K562 (cell line): ENCODE measurements around the gene KLK10. TPM values are rescaled to one million over a fixed set of nuclear protein-coding genes. Genes with fewer than 3 reads are reported as not detected.
"Not testable (repeated sequence)": the region's sequence is repeated elsewhere in the genome, so short reads cannot be mapped to it uniquely, and the experiment has no call there.

Experiments used
- ATAC-seq: fragments of 200-7000 bp; cut with Tn5 transposase; 3 replicates; pipeline ENCODE4 v1.9.1; 2020; ENCODE audit warnings: moderate library complexity
- BruUV-seq: library from RNA; stranded (reverse); fragments of 400-500 nt; replicated peaks from 2 replicates; lab custom pipeline; 2021; lab: Mats Ljungman, UMichigan
- CTCF ChIA-PET: fragments of 300-600 bp; formaldehyde crosslinking; extraction: SDS; loops from one replicate; lab custom pipeline; 2021; ENCODE audit warnings: low intra/inter-chr PET ratio; lab: Yijun Ruan, JAX
- POLR2A ChIA-PET: fragments of 300-600, 350-650 bp; sonication (Branson Sonifier 250); formaldehyde crosslinking; extraction: SDS; loops from one replicate; lab custom pipeline; 2021; ENCODE audit warnings: antibody characterized with exemption, inconsistent platforms; lab: Yijun Ruan, JAX
- DNase-seq, 4 experiments: peaks; one replicate each; pipeline versions ENCODE4 v3.0.0 to v3.0.0-alpha.2; 2011 to 2018; ENCODE audit warnings: low spot score in 3 of 4, mixed read lengths in 3 of 4; ENCODE audit errors: extremely low read depth in 1 of 4
- FAIRE-seq: peaks from 2 replicates; lab custom pipeline; 2011; peaks lifted over from hg19 to GRCh38; lab: Jason Lieb, UNC
- H2AFZ ChIP-seq: 2 replicates; pipeline ENCODE4 v1.6.0; 2011; ENCODE audit warnings: low read depth, low read length, control low read depth, inconsistent platforms
- H3K27ac ChIP-seq: fragments of 200-600 bp; 3 replicates; pipeline ENCODE4 v1.8.0; 2011; ENCODE audit warnings: low read depth, mild to moderate bottlenecking, control low read depth, inconsistent platforms, low read length, moderate library complexity, mixed read lengths; ENCODE audit errors: extremely low read depth
- H3K27me3 ChIP-seq, 2 experiments: fragments of 300-600 bp in 1 of 2; 2 replicates in 1 of 2; 3 replicates in 1 of 2; pipeline versions ENCODE4 v1.6.0 to v1.8.0; 2011; ENCODE audit warnings: inconsistent platforms in 2 of 2, low read length in 2 of 2, mild to moderate bottlenecking in 1 of 2, mixed read lengths in 1 of 2, moderate library complexity in 1 of 2; ENCODE audit not compliant: control insufficient read depth in 2 of 2, insufficient read depth in 2 of 2
- H3K36me3 ChIP-seq: fragments of 300-600 bp; 3 replicates; pipeline ENCODE4 v1.8.0; 2011; ENCODE audit warnings: mild to moderate bottlenecking, low read length, inconsistent platforms; ENCODE audit not compliant: control insufficient read depth, insufficient read depth
- H3K4me1 ChIP-seq, 2 experiments: fragments of 200-600 bp in 1 of 2; replicated peaks in 1 of 2; 2 replicates in 1 of 2; 3 replicates in 1 of 2; pipeline versions ENCODE4 v1.5.1 to v1.8.0; 2011; ENCODE audit warnings: inconsistent platforms in 2 of 2, low read length in 2 of 2, mild to moderate bottlenecking in 1 of 2, mixed read lengths in 1 of 2, moderate library complexity in 1 of 2; ENCODE audit not compliant: control insufficient read depth in 2 of 2, insufficient read depth in 2 of 2
- H3K4me2 ChIP-seq: 2 replicates; pipeline ENCODE4 v1.6.1; 2011; ENCODE audit warnings: low read length, control low read depth, inconsistent platforms, mixed read lengths; ENCODE audit not compliant: insufficient read depth
- H3K4me3 ChIP-seq: fragments of 200-600 bp; sonication (generic), shearing (Covaris generic); 2 replicates; pipeline ENCODE4 v1.5.1; 2016; ENCODE audit warnings: control low read depth, inconsistent platforms
- H3K79me2 ChIP-seq: fragments of 200-600 bp; 3 replicates; pipeline ENCODE4 v1.8.0; 2011; ENCODE audit warnings: low read length, inconsistent platforms; ENCODE audit not compliant: control insufficient read depth, insufficient read depth
- H3K9ac ChIP-seq, 2 experiments: 2 replicates each; pipeline versions ENCODE4 v1.6.0 to v1.6.1; 2011; ENCODE audit warnings: low read depth in 2 of 2, low read length in 2 of 2, control low read depth in 1 of 2, inconsistent platforms in 1 of 2, mild to moderate bottlenecking in 1 of 2, mixed read lengths in 1 of 2; ENCODE audit not compliant: insufficient read depth in 1 of 2
- H3K9me1 ChIP-seq: one replicate; pipeline ENCODE4 v1.6.0; 2011; ENCODE audit warnings: inconsistent platforms, mild to moderate bottlenecking, low read length, moderate library complexity; ENCODE audit not compliant: control insufficient read depth, insufficient read depth
- H3K9me3 ChIP-seq: replicated peaks from 2 replicates; pipeline ENCODE4 v1.5.1; 2011; ENCODE audit warnings: low read depth, low read length, inconsistent platforms; ENCODE audit not compliant: control insufficient read depth, insufficient read depth
- H4K20me1 ChIP-seq: replicated peaks from 2 replicates; pipeline ENCODE4 v1.6.1; 2011; ENCODE audit warnings: low read length, inconsistent platforms, mixed read lengths; ENCODE audit not compliant: control insufficient read depth, insufficient read depth
- CCAR2 ChIP-seq: fragments of 200-400 bp; formaldehyde crosslinking; IDR thresholded peaks from 2 replicates; pipeline ENCODE4 v1.6.1; 2017; ENCODE audit warnings: mild to moderate bottlenecking, low read depth, low read length
- EHMT2 ChIP-seq: fragments of 450-650 bp; IDR thresholded peaks from 2 replicates; pipeline ENCODE4 v1.6.1; 2018; ENCODE audit warnings: antibody characterized with exemption
- FOXA1 ChIP-seq: fragments of 450-650 bp; IDR thresholded peaks from 2 replicates; pipeline ENCODE4 v1.6.1; 2016; ENCODE audit warnings: mild to moderate bottlenecking, borderline replicate concordance
- FOXA3 ChIP-seq, 2 experiments: fragments of 450-650 bp in 1 of 2; sonication (generic) in 1 of 2; formaldehyde crosslinking; IDR thresholded peaks in 1 of 2; conservative IDR thresholded peaks in 1 of 2; 2 replicates each; pipeline versions ENCODE4 v1.4.0 to v1.8.0; 2020 to 2022; ENCODE audit warnings: mild to moderate bottlenecking in 2 of 2, missing genetic modification reagents in 1 of 2
- HDAC8 ChIP-seq: fragments of 450-650 bp; IDR thresholded peaks from 2 replicates; pipeline ENCODE4 v1.6.1; 2016; ENCODE audit warnings: mild to moderate bottlenecking, missing genetic modification characterization, moderate library complexity, missing compliant biosample characterization
- THRAP3 ChIP-seq: fragments of 450-650 bp; IDR thresholded peaks from 2 replicates; pipeline ENCODE4 v1.6.1; 2016; ENCODE audit warnings: mild to moderate bottlenecking, inconsistent platforms, borderline replicate concordance
- XRCC5 ChIP-seq: fragments of 200-400 bp; formaldehyde crosslinking; IDR thresholded peaks from 2 replicates; pipeline ENCODE4 v1.6.1; 2017; ENCODE audit warnings: low read depth, mild to moderate bottlenecking, low read length
- ZC3H4 ChIP-seq: sonication (generic); formaldehyde crosslinking; IDR thresholded peaks from 2 replicates; pipeline ENCODE4 v1.9.0; 2021; ENCODE audit warnings: missing genetic modification reagents, borderline replicate concordance
- ZNF644 ChIP-seq: fragments of 200-800 bp; sonication (Bioruptor generic); IDR thresholded peaks from 2 replicates; pipeline ENCODE4 v1.6.1; 2016; ENCODE audit warnings: low read depth, missing genetic modification characterization, missing compliant biosample characterization
- WGBS: fragments of 100-300 bp; shearing (Covaris generic); methylation state at CpG from one replicate; pipeline ENCODE4 v1.1.6; 2016; ENCODE audit warnings: low coverage, mixed read lengths; ENCODE audit not compliant: insufficient coverage; ENCODE audit errors: missing lambda C conversion rate; 5-methylcytosine and 5-hydroxymethylcytosine counted together
- in situ Hi-C: fragments of 300-500 bp; cut with MboI; formaldehyde crosslinking; loops from 4 replicates; pipeline ENCODE4 v1.15.0; 2018; ENCODE audit warnings: inconsistent platforms, mixed read lengths
- intact Hi-C: fragments of 100-400 bp; cut with micrococcal nuclease; formaldehyde crosslinking; loops from 2 replicates; pipeline ENCODE4 v1.14.2; 2022
- polyA plus RNA-seq, 8 experiments: library from polyadenylated mRNA; depleted of rRNA in 4 of 8; stranded (reverse) in 5 of 8; unstranded in 3 of 8; fragments of >200 nt; fragmentation: Nextera tagmentation in 2 of 8; fragmentation: Illumina TruSeq in 1 of 8; extraction: Ambion mirVana in 2 of 8; extraction: Trizol in 1 of 8; gene quantifications; 2 replicates each; pipeline versions ENCODE4 v1.2.1 to v1.2.3, GENCODE V29; 2011 to 2014; ENCODE audit warnings: inconsistent platforms in 1 of 8, missing spikeins in 1 of 8
- total RNA-seq, 7 experiments: library from RNA; depleted of rRNA in 6 of 7; stranded (reverse); fragments of >200 nt in 6 of 7; fragmentation: Illumina TruSeq in 2 of 7; extraction: Trizol in 2 of 7; gene quantifications; 2 replicates each; pipeline versions ENCODE4 v1.2.1 to v1.2.3, GENCODE V29; 2011 to 2021; ENCODE audit warnings: low replicate concordance in 1 of 7

KLK10 gene
- total and polyA plus RNA-seq, 9 of the 15 experiments (the other 6 are each of a cell fraction or from before 2014, with no cell fraction given) = 0.11 TPM; not detected in 8

- ChIA-PET CTCF (no interaction called here), POLR2A (interaction anchor here (0.6 to 0.8 kb wide), 2 partner anchors 195 to 662 kb away, joined by 3 read pairs; no protein-coding TSS in a partner anchor)
- Histone ChIP-seq H2AFZ (no peak overlapping the region), H3K9ac (no peak overlapping the region), H3K9me1 (no peaks in the 10 kb centered on the region), H3K9me3 (no peaks in the 10 kb centered on the region; the same call in 1 of the 2 replicates), H3K36me3 (no peaks in the 10 kb centered on the region), H3K27ac (no peak overlapping the region), H3K4me2 (no peak overlapping the region), H4K20me1 (no peaks in the 10 kb centered on the region), H3K27me3 (peaks cover 3 to 17% of the 10 kb centered on the region in 2 experiments; a peak in 3 of 5 replicates), H3K79me2 (no peaks in the 10 kb centered on the region), H3K4me1 (no peaks in the 10 kb centered on the region), H3K4me3 (no peak overlapping the region)
- intact Hi-C loops (no loop called here), in situ Hi-C loops (no loop called here)
- DNase-seq = no peak
- WGBS = 4% methylated on average over 2 of the region's 2 CpGs
- no TSS peak for BruUV-seq
- ATAC-seq = no peak
- TF ChIP-seq ZNF644 (tag) (no peak), XRCC5 (no peak), FOXA3 (CRISPR knock-in tag; conservative IDR thresholded peaks at IDR 0.05 in 1 of 2, IDR thresholded peaks at IDR 0.05 in 1 of 2) (no peak), ZC3H4 (CRISPR knock-in tag) (no peak), CCAR2 (no peak), HDAC8 (tag) (no peak), THRAP3 (no peak), FOXA1 (no peak), EHMT2 (no peak)
- FAIRE-seq = no peak
Observed at GRCh38 chr19:50992666-50993035, 26.9 kb downstream of the KLK10 start.

- H3K4me2 ChIP-seq, H3K4me3 ChIP-seq, H3K36me3 ChIP-seq, FAIRE-seq, DNase-seq, H4K20me1 ChIP-seq, in situ Hi-C loops, H3K4me1 ChIP-seq, H3K79me2 ChIP-seq, intact Hi-C loops, CTCF ChIA-PET, BruUV-seq, ATAC-seq, H3K9me1 ChIP-seq, POLR2A ChIA-PET, H3K9ac ChIP-seq, H2AFZ ChIP-seq, H3K27ac ChIP-seq, H3K9me3 ChIP-seq: not testable (repeated sequence)
- peaks cover 9 to 27% of the 10 kb centered on the region in 2 experiments; a peak in 3 of 5 replicates for H3K27me3 ChIP-seq
- 2% methylated on average over 13 of the region's 14 CpGs for WGBS
Observed at GRCh38 chr19:50984416-50984815, 35.1 kb downstream of the KLK10 start.
